ENCODE measurements around the gene AGBL3. TPM values are rescaled to one million over a fixed set of nuclear protein-coding genes. Genes with fewer than 3 reads are reported as not detected.

AGBL3 gene
- total RNA-seq, 1 donor from 2014 or later: 4.9 TPM

- TF ChIP-seq POLR2A (IDR thresholded peaks at IDR 0.05) (no peak), POLR2AphosphoS5 (IDR thresholded peaks at IDR 0.05; ENCODE audit: insufficient read depth in 1 of 2, low read depth in 1 of 2) (no peak), CTCF (IDR thresholded peaks at IDR 0.05) (no peak)
- Histone ChIP-seq H3K9me3 (no peaks in the 10 kb centered on the region), H3K4me1 (no peaks in the 10 kb centered on the region), H3K36me3 (no peaks in the 10 kb centered on the region), H3K27me3 (no peaks in the 10 kb centered on the region), H3K4me3 (no peak overlapping the region), H3K27ac (no peak overlapping the region)
- DNase-seq (ENCODE audit: extremely low spot score in 2 of 2): no peak
- intact Hi-C loops (cut with DNase I): no loop called here
These were observed 108.3 kb downstream of the AGBL3 start for GRCh38 chr7:135094472-135095237.

- no peak for DNase-seq (ENCODE audit: extremely low spot score in 2 of 2)
- Histone ChIP-seq H3K4me1 (no peaks in the 10 kb centered on the region), H3K9me3 (no peaks in the 10 kb centered on the region), H3K27me3 (no peaks in the 10 kb centered on the region), H3K36me3 (no peaks in the 10 kb centered on the region), H3K4me3 (no peak overlapping the region), H3K27ac (no peak overlapping the region)
- intact Hi-C loops (cut with DNase I): no loop called here
- TF ChIP-seq CTCF (IDR thresholded peaks at IDR 0.05) (no peak), POLR2AphosphoS5 (IDR thresholded peaks at IDR 0.05; ENCODE audit: insufficient read depth in 1 of 2, low read depth in 1 of 2) (no peak), POLR2A (IDR thresholded peaks at IDR 0.05) (no peak)
These were observed 109.1 kb downstream of the AGBL3 start for GRCh38 chr7:135095450-135095849.

GRCh38 chr7:135098391-135098790 lies 112.1 kb downstream of the AGBL3 start:
- Histone ChIP-seq H3K27me3 (no peaks in the 10 kb centered on the region), H3K36me3 (no peaks in the 10 kb centered on the region), H3K9me3 (no peaks in the 10 kb centered on the region), H3K4me1 (no peaks in the 10 kb centered on the region), H3K4me3 (no peak overlapping the region), H3K27ac (no peak overlapping the region)
- intact Hi-C loops (cut with DNase I): no loop called here
- TF ChIP-seq POLR2A (IDR thresholded peaks at IDR 0.05): no peak
- TF ChIP-seq POLR2AphosphoS5 (IDR thresholded peaks at IDR 0.05; ENCODE audit: insufficient read depth in 1 of 2, low read depth in 1 of 2): no peak
- TF ChIP-seq CTCF (IDR thresholded peaks at IDR 0.05): no peak
- no peak for DNase-seq (ENCODE audit: extremely low spot score in 2 of 2)

GRCh38 chr7:135100856-135101255 lies 114.5 kb downstream of the AGBL3 start:
- Histone ChIP-seq H3K36me3 (no peaks in the 10 kb centered on the region), H3K4me3 (no peak overlapping the region), H3K27me3 (no peaks in the 10 kb centered on the region), H3K4me1 (no peaks in the 10 kb centered on the region), H3K9me3 (no peaks in the 10 kb centered on the region), H3K27ac (no peak overlapping the region)
- DNase-seq (ENCODE audit: extremely low spot score in 2 of 2): no peak
- intact Hi-C loops (cut with DNase I): no loop called here
- TF ChIP-seq POLR2A (IDR thresholded peaks at IDR 0.05) (no peak), POLR2AphosphoS5 (IDR thresholded peaks at IDR 0.05; ENCODE audit: insufficient read depth in 1 of 2, low read depth in 1 of 2) (no peak), CTCF (IDR thresholded peaks at IDR 0.05) (no peak)

GRCh38 chr7:135102372-135102771 lies 116.1 kb downstream of the AGBL3 start:
- intact Hi-C loops (cut with DNase I): no loop called here
- TF ChIP-seq POLR2AphosphoS5 (IDR thresholded peaks at IDR 0.05; ENCODE audit: insufficient read depth in 1 of 2, low read depth in 1 of 2) (no peak), POLR2A (IDR thresholded peaks at IDR 0.05) (no peak), CTCF (IDR thresholded peaks at IDR 0.05) (no peak)
- Histone ChIP-seq H3K27me3 (no peaks in the 10 kb centered on the region), H3K36me3 (no peaks in the 10 kb centered on the region), H3K27ac (no peak overlapping the region), H3K9me3 (no peaks in the 10 kb centered on the region), H3K4me3 (no peak overlapping the region), H3K4me1 (no peaks in the 10 kb centered on the region)
- no peak for DNase-seq (ENCODE audit: extremely low spot score in 2 of 2)
